Metanephros (tissue), 2 donors: ENCODE data around the gene LTA. TPM values are rescaled to one million over a fixed set of nuclear protein-coding genes. Genes with fewer than 3 reads are reported as not detected.

Experiments used
- small RNA-seq: library from RNA; depleted of rRNA; stranded (forward); fragments of <200 nt; gene quantifications from one replicate; pipeline ENCODE3, GENCODE V24; 2014; ENCODE audit warnings: low replicate concordance
- total RNA-seq: library from RNA; depleted of rRNA; stranded (reverse); fragments of >200 nt; gene quantifications from one replicate; pipeline ENCODE4 v1.2.3, GENCODE V29; 2014

The LTA gene, protein sequence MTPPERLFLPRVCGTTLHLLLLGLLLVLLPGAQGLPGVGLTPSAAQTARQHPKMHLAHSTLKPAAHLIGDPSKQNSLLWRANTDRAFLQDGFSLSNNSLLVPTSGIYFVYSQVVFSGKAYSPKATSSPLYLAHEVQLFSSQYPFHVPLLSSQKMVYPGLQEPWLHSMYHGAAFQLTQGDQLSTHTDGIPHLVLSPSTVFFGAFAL
- total RNA-seq = not detected

DNA sequence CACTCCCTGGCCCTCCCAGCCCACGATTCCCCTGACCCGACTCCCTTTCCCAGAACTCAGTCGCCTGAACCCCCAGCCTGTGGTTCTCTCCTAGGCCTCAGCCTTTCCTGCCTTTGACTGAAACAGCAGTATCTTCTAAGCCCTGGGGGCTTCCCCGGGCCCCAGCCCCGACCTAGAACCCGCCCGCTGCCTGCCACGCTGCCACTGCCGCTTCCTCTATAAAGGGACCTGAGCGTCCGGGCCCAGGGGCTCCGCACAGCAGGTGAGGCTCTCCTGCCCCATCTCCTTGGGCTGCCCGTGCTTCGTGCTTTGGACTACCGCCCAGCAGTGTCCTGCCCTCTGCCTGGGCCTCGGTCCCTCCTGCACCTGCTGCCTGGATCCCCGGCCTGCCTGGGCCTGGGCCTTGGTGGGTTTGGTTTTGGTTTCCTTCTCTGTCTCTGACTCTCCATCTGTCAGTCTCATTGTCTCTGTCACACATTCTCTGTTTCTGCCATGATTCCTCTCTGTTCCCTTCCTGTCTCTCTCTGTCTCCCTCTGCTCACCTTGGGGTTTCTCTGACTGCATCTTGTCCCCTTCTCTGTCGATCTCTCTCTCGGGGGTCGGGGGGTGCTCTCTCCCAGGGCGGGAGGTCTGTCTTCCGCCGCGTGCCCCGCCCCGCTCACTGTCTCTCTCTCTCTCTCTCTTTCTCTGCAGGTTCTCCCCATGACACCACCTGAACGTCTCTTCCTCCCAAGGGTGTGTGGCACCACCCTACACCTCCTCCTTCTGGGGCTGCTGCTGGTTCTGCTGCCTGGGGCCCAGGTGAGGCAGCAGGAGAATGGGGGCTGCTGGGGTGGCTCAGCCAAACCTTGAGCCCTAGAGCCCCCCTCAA lies at the start of gene LTA:
Gene LTA, plus strand, starts transcription at position 249 of the 871 bp plus-strand sequence. Its CDS starts 454 bp downstream, at position 703.

DNA sequence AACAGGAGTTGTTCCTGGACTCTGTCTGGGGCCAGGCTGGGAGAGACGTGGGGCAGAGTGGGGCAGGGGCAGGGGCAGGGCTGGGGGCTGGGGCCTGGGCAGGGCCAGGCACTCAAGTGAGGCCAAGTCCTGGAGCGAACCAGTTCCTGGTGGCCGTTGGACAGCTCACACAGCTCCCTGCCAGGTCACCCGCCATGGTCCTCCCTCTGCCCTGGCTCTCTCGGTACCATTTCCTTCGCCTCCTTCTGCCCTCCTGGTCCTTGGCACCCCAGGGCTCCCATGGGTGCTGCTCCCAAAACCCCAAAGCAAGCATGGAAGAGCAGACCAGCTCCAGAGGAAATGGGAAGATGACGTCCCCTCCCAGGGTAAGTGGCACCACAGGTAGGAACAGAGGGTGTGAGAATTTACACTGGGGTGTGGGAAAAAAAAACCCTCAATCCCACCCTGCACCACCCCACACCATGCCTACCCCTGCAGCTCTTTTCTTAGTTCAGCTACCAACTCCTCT lies 43.2 kb upstream of the LTA start, which contains the start of gene MCCD1:
Gene MCCD1, plus strand, starts transcription at position 142 of the 508 bp plus-strand sequence. Its CDS starts 53 bp downstream, at position 195.

DNA sequence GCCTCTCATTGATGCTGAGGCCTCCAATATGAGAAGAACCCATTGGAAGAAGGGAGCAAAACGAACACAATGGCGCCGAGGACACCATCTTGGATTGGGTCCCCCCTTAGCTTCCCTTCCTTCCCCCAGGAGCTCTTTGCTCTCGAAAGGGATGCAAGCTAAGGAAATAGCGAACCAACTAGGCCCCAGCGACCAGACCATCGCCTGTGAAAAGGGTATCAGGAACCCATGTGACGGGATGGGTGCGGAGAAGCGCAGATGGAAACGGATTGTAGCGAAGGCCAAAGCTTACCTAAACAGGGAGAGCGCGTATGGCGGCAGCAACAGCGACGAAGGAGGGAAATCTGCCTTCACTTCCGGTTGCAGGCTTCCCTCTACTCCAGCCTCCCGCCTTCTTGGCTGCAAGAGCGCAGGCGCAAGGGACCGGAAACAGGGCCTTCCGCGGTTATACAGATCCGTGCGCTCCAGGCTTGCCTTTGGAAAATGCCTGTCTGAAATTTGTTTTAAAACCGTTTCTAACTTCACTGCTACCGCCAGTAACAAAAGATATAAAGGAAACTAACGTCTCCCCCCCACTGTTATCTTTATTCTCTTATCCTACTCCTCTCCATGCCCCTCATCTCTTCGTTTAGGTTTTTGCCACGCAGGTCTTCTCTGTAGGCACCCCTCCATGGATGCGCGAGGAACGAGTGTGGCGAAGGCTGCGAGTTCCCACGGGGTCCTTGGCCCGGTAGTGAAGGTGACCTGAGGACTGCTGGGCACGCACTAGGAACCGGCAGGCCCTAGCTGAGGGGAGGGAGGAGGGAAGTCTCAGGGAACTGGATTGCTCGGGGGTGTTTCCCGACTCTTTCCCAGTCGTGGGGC lies 30.2 kb upstream of the LTA start, which contains the start of gene DDX39B:
Gene DDX39B, minus strand, starts transcription at position 346 of the 864 bp plus-strand sequence. CDS start 1,471 bp downstream, outside the sequence.

DNA sequence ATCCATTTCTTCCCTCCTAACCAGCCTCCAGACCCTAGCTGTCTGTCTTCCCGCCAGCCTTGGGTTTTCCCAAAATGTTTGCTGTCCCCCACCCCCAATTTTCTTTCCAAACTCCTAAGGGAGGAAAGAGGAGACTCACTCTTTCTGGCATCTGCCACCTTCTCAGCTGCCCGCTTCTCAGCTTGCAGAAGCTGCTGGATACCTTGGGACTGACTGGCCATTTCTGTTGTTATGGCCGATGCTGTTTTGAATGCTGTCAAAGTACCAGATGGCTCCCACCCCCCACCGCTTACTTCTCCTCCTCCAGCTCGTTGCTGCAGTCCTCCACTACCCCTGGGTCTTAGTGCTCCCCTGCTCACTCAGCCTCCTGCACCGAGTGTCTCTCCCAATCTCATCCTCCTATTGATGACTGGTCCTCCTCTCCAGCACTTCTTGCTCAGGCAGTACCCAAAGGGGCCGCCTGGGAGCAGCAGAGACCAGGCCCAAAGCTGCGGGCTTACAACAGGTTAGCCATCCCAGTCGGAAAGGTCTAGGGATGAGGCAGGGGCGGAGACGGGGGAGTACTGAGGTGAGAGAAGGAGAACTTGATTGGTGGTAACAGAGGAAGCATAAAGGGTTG lies 25.6 kb upstream of the LTA start, which contains the start of gene ATP6V1G2:
Gene ATP6V1G2, minus strand, starts transcription at position 270 of the 619 bp plus-strand sequence. Its CDS starts 49 bp downstream, at position 221.

DNA sequence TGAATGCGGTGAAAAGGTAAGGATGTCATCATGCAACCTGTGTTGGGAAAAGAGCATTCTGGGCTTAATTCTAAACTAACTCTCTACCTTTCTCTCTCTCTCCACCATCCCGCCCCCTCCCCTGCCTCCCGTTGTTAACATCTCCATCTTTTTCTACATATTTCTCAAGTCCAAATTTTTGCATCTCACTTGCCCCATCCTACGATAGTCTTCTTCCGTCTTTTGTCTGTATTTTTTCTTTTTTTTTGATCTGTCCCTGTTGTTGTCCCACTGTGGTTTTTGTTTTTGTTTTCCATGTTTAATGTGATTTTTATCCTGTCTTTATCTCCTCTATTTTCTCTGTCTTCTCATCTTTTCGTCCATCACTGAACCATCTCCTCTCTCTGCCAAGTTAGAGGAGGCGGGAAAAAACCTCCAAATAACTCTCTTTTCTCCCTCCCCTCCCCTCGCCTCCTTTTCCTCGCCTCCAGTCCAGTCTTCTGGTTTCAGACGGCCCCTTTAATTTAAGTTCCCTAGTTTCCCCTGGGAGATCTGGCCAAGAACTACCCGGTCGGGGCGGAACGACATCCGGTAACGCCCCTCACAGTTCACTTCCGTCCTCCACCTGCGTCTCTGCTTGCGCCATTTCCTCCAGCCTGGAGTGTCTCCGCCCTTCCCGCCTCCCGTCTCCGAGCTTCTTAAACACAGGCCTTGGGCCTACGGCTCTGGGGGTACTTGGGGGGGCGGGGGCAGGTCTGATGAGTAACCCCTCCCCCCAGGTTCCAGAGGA lies 24.9 kb upstream of the LTA start, which contains the start of gene NFKBIL1:
Gene NFKBIL1, plus strand, starts transcription at position 651 of the 769 bp plus-strand sequence. Its CDS starts 87 bp downstream, at position 738.

DNA sequence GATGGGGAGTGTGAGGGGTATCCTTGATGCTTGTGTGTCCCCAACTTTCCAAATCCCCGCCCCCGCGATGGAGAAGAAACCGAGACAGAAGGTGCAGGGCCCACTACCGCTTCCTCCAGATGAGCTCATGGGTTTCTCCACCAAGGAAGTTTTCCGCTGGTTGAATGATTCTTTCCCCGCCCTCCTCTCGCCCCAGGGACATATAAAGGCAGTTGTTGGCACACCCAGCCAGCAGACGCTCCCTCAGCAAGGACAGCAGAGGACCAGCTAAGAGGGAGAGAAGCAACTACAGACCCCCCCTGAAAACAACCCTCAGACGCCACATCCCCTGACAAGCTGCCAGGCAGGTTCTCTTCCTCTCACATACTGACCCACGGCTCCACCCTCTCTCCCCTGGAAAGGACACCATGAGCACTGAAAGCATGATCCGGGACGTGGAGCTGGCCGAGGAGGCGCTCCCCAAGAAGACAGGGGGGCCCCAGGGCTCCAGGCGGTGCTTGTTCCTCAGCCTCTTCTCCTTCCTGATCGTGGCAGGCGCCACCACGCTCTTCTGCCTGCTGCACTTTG lies 3.3 kb downstream of the LTA start, which contains the start of gene TNF:
Gene TNF, plus strand, starts transcription at position 231 of the 567 bp plus-strand sequence. Its CDS starts 177 bp downstream, at position 408.

DNA sequence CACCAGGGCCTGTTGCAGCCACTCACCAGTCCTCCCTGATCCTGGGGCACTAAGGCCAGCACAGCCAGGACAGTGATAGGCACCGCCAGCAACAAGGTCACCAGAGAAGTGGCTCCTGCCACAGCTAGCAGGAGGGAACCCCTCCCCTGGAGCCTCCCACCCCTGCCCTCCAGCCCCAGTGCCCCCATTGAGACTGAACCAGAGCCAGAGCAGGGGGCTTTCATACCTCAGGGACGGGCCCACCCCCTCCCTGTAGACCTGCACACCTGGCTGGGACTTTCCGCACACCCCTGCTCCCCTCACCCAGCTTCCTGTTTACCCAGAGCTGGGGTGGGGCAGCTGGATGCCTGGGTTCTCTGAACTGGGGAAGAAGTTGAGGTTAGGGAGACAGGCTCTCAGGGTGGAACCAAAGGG lies 10.1 kb downstream of the LTA start, which contains the start of gene LTB:
Gene LTB, minus strand, starts transcription at position 195 of the 414 bp plus-strand sequence. Its CDS starts 7 bp downstream, at position 188.

DNA sequence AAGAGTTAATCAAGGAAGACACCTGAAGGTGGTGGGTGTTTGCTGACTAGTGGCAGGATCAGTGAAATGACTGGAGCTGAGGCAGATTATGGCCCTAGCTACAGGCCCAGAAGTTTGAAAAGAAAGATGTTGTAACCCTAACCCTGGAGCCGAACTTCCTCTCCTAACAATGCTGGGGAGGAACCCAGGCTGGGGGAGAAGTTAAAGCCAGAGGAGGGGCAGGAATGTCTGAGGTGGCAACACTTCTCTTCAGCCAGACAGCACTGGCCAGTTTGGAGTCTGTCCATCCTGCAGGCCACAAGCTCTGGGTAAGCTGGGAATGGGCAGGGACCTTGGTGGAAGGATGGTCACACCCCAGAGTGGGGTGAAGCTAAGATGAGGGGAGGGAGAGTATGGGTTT lies 13.9 kb downstream of the LTA start, which contains the start of gene LST1:
Gene LST1, plus strand, starts transcription at position 270 of the 400 bp plus-strand sequence. CDS start 1,023 bp downstream, outside the sequence.

DNA sequence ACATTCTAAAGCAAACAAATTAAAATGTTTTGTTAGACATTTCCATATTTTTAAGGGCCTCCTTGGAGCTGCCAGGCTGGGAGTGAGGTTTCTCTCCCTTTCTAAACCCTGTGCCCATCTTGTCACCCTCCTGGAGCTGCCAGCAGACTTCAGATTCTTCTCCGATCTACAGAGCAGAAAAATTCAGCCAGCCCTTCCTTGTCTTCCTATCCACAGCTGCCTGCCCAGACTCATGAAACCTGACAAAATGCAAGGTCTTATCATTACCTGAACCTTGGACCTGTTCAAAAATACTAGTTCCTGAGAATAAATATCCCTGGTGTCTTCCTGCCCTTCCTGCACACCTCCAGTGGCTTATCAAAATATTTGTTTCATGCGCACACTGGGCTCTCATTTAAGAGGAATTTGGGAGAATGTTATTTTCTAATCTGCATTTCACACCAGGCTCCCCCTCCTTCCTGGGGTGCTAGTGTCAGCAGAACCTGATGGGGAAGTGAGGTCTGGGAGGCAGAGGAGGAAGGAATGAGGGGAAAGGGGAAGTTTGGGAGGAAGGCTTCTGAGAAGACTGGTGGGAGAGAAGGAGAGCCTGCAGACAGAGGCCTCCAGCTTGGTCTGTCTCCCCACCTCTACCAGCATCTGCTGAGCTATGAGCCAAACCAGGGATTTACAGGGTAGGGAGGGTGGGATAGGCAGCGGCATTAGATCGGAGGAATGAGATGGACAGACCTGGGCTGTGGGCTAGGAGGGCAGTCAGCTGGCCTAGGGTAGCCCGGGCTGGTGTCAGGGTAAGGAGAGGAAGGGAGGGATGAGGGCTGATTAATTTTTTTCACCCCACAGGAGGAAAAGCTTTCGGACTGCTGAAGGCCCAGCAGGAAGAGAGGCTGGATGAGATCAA lies 42.8 kb downstream of the LTA start, which contains the start of gene AIF1:
Gene AIF1, plus strand, starts transcription at position 551 of the 895 bp plus-strand sequence. Its CDS starts 96 bp downstream, at position 647.

DNA sequence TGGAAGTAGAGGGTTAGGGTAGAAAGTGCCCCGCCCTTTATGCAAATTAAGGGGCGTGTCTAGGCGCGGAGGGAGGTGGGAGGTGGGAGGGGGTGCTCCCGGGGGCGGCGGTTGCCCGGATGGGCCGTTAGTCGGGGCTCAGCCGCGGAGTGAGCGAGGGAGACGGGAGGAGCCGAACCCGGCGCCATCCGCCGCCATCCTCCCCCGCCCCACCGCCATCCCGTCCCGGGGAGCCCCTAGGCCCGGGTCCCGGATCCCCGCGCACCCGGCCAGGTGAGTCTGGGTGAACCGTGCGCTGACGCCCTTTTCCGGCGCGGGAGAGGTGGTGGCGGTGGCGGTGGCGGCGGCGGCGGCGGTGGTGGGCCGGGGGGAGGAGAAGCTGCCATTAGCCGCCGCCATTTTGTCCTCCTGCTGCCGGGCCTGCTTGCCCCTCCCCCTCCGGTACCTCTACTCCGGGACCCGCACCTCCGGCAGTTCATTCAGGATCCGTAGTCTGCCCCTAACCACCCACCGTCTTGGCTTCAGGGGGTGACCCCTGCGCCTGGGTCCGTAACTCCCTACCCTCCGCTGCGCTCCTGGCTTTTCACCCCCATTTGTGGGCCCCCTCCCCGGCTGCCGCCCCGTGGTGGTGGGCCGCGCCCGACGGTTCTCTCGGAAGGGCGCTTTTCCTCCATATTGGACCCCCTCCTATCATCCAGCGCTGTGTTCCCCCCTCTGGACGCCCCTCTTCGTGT lies 48.7 kb downstream of the LTA start, which contains the start of gene PRRC2A:
Gene PRRC2A, plus strand, starts transcription at position 130 of the 734 bp plus-strand sequence. CDS start 2,075 bp downstream, outside the sequence.

Small RNAs within 50 kb of the gene (small RNA-seq; reads per million reads assigned to genes)
- 2.2 reads per million, percentile 90 among the genes with 10 or more reads in this experiment for gene SNORA38
- gene SNORD117 = 443 reads per million, percentile 99 among the genes with 10 or more reads in this experiment
- not detected for gene SNORD84
- not detected for gene UQCRHP1

Other genes with a start within 250 kb of the LTA start
- 297 TPM for gene HLA-B, start 215.1 kb upstream of the LTA start, total RNA-seq
- gene MICA, start 168.7 kb upstream of the LTA start, total RNA-seq = 8.1 TPM
- 3.6 TPM for gene MICB, start 74.1 kb upstream of the LTA start, total RNA-seq
- 9.8 TPM for gene MCCD1, start 43.3 kb upstream of the LTA start, total RNA-seq
- 530 TPM for gene DDX39B, start 30.3 kb upstream of the LTA start, total RNA-seq
- 2.2 TPM for gene ATP6V1G2, start 25.7 kb upstream of the LTA start, total RNA-seq
- 26.4 TPM for gene NFKBIL1, start 24.7 kb upstream of the LTA start, total RNA-seq
- 0.35 TPM for gene TNF, start 3.3 kb downstream of the LTA start, total RNA-seq
- gene LTB, start 10.1 kb downstream of the LTA start, total RNA-seq = 3.1 TPM
- 12.3 TPM for gene LST1, start 14.0 kb downstream of the LTA start, total RNA-seq
- gene NCR3, start 20.7 kb downstream of the LTA start, total RNA-seq = 0.35 TPM
- gene AIF1, start 42.9 kb downstream of the LTA start, total RNA-seq = 18.7 TPM
- gene PRRC2A, start 48.4 kb downstream of the LTA start, total RNA-seq = 111 TPM
- gene BAG6, start 80.4 kb downstream of the LTA start, total RNA-seq = 208 TPM
- 24.0 TPM for gene APOM, start 83.6 kb downstream of the LTA start, total RNA-seq
- gene C6orf47, start 88.5 kb downstream of the LTA start, total RNA-seq = 18.3 TPM
- gene GPANK1, start 92.7 kb downstream of the LTA start, total RNA-seq = 16.5 TPM
- gene CSNK2B, start 93.8 kb downstream of the LTA start, total RNA-seq = 99.5 TPM
- gene LY6G5B, start 97.7 kb downstream of the LTA start, total RNA-seq = 3.3 TPM
- gene LY6G5C, start 108.8 kb downstream of the LTA start, total RNA-seq = 1.1 TPM
- gene ABHD16A, start 131.0 kb downstream of the LTA start, total RNA-seq = 56.0 TPM
- not detected for gene LY6G6F, start 134.6 kb downstream of the LTA start, total RNA-seq
- not detected for gene LY6G6D, start 143.1 kb downstream of the LTA start, total RNA-seq
- gene LY6G6C, start 149.5 kb downstream of the LTA start, total RNA-seq = not detected
- 4.7 TPM for gene MPIG6B, start 151.1 kb downstream of the LTA start, total RNA-seq
- 121 TPM for gene DDAH2, start 157.0 kb downstream of the LTA start, total RNA-seq
- 227 TPM for gene CLIC1, start 164.2 kb downstream of the LTA start, total RNA-seq
- 18.9 TPM for gene MSH5, start 167.7 kb downstream of the LTA start, total RNA-seq
- gene SAPCD1, start 190.4 kb downstream of the LTA start, total RNA-seq = 4.3 TPM
- 8.6 TPM for gene VWA7, start 205.0 kb downstream of the LTA start, total RNA-seq
- gene VARS1, start 223.5 kb downstream of the LTA start, total RNA-seq = 38.8 TPM
- 33.5 TPM for gene LSM2, start 234.7 kb downstream of the LTA start, total RNA-seq
- 2.9 TPM for gene HSPA1L, start 243.0 kb downstream of the LTA start, total RNA-seq
- 1,222 TPM for gene HSPA1A, start 243.3 kb downstream of the LTA start, total RNA-seq